SK-N-SH (cell line): ENCODE data around the gene SUPT3H. TPM values are rescaled to one million over a fixed set of nuclear protein-coding genes. Genes with fewer than 3 reads are reported as not detected.
A peak's percentile ranks its signal among the peaks of the same experiment; 100 is the strongest.

Experiments used
- CTCF ChIA-PET: fragments of 300-600, 350-600 bp; formaldehyde crosslinking; extraction: SDS; loops from one replicate; lab custom pipeline; 2021; lab: Yijun Ruan, JAX
- POLR2A ChIA-PET: fragments of 350-600 bp; sonication (Branson Sonifier 250); formaldehyde crosslinking; extraction: SDS; loops from one replicate; lab custom pipeline; 2020; ENCODE audit warnings: antibody characterized with exemption, inconsistent platforms; lab: Yijun Ruan, JAX
- DNase-seq: peaks from one replicate; pipeline ENCODE4 v3.0.0; 2012
- H2AFZ ChIP-seq: fragments of 200-600 bp; sonication (generic); 2 replicates; pipeline ENCODE4 v1.8.1; 2016; ENCODE audit warnings: antibody characterized with exemption, mild to moderate bottlenecking, low read depth
- H3F3A ChIP-seq: fragments of 200-600 bp; sonication (generic); replicated peaks from 2 replicates; pipeline ENCODE3; 2016; ENCODE audit warnings: antibody characterized with exemption, mild to moderate bottlenecking; ENCODE audit not compliant: insufficient read depth
- H3K27ac ChIP-seq, 2 experiments: fragments of 200-500 bp in 1 of 2; fragments of 200-600 bp in 1 of 2; sonication (Bioruptor generic) in 1 of 2; sonication (generic), shearing (Covaris generic) in 1 of 2; 2 replicates each; pipeline versions ENCODE4 v1.5.1 to v1.6.1; 2014 to 2016; ENCODE audit warnings: low read depth in 2 of 2, inconsistent platforms in 1 of 2, low read length in 1 of 2, mild to moderate bottlenecking in 1 of 2, mixed read lengths in 1 of 2
- H3K27me3 ChIP-seq: fragments of 200-600 bp; sonication (generic), shearing (Covaris generic); 2 replicates; pipeline ENCODE4 v1.6.1; 2016; ENCODE audit warnings: mixed run types; ENCODE audit not compliant: insufficient read depth
- H3K36me3 ChIP-seq, 2 experiments: fragments of 200-500 bp in 1 of 2; fragments of 200-600 bp in 1 of 2; sonication (Bioruptor generic) in 1 of 2; sonication (generic) in 1 of 2; replicated peaks in 1 of 2; 2 replicates each; pipeline versions ENCODE3 to v1.5.1; 2014 to 2016; ENCODE audit warnings: low read length in 1 of 2, mild to moderate bottlenecking in 1 of 2; ENCODE audit not compliant: insufficient read depth in 2 of 2, control insufficient read depth in 1 of 2
- H3K4me1 ChIP-seq, 2 experiments: fragments of 200-500 bp in 1 of 2; fragments of 200-600 bp in 1 of 2; sonication (Bioruptor generic) in 1 of 2; sonication (generic), shearing (Covaris generic) in 1 of 2; 2 replicates each; pipeline versions ENCODE4 v1.5.1 to v1.6.1; 2014 to 2016; ENCODE audit warnings: low read depth in 1 of 2, low read length in 1 of 2, mixed run types in 1 of 2; ENCODE audit not compliant: insufficient read depth in 2 of 2, control insufficient read depth in 1 of 2
- H3K4me2 ChIP-seq: fragments of 200-600 bp; sonication (generic), shearing (Covaris generic); 2 replicates; pipeline ENCODE4 v1.6.1; 2017; ENCODE audit warnings: mixed run types
- H3K4me3 ChIP-seq, 2 experiments: fragments of 200-500 bp in 1 of 2; fragments of 200-600 bp in 1 of 2; sonication (Bioruptor generic) in 1 of 2; sonication (generic), shearing (Covaris generic) in 1 of 2; 2 replicates each; pipeline versions ENCODE4 v1.5.1 to v1.8.1; 2014 to 2016; ENCODE audit warnings: low read depth in 2 of 2, inconsistent platforms in 1 of 2, low read length in 1 of 2, mild to moderate bottlenecking in 1 of 2, mixed read lengths in 1 of 2, moderate library complexity in 1 of 2
- H3K79me2 ChIP-seq: fragments of 200-600 bp; sonication (generic); 2 replicates; pipeline ENCODE4 v1.8.1; 2017; ENCODE audit warnings: mild to moderate bottlenecking; ENCODE audit not compliant: insufficient read depth
- H3K9ac ChIP-seq: fragments of 200-600 bp; sonication (generic); 2 replicates; pipeline ENCODE4 v1.6.1; 2017; ENCODE audit warnings: mixed run types
- H3K9me2 ChIP-seq: fragments of 200-600 bp; sonication (generic); 2 replicates; pipeline ENCODE4 v1.6.1; 2017; ENCODE audit warnings: mixed run types
- H3K9me3 ChIP-seq: fragments of 200-600 bp; sonication (generic); 2 replicates; pipeline ENCODE4 v1.6.1; 2017; ENCODE audit warnings: mixed run types, mild to moderate bottlenecking, moderate library complexity
- H4K20me1 ChIP-seq: fragments of 200-600 bp; sonication (generic); 2 replicates; pipeline ENCODE4 v1.6.1; 2017; ENCODE audit warnings: mild to moderate bottlenecking, mixed run types; ENCODE audit not compliant: insufficient read depth
- CHD2 ChIP-seq: fragments of 150-350 bp; IDR thresholded peaks from 2 replicates; pipeline ENCODE4 v1.6.1; 2018; ENCODE audit warnings: low read length; ENCODE audit not compliant: partially characterized antibody
- ELF1 ChIP-seq: IDR thresholded peaks from 2 replicates; pipeline ENCODE4 v1.4.0; 2012
- EP300 ChIP-seq, 2 experiments: IDR thresholded peaks; 2 replicates each; pipeline versions ENCODE4 v1.4.0 to v1.6.1; 2012; ENCODE audit warnings: borderline replicate concordance in 1 of 2, low read depth in 1 of 2, low read length in 1 of 2
- FOSL2 ChIP-seq: IDR thresholded peaks from 2 replicates; pipeline ENCODE4 v1.4.0; 2012; ENCODE audit warnings: low read depth, mild to moderate bottlenecking, moderate library complexity, borderline replicate concordance
- FOXJ3 ChIP-seq: sonication (generic); formaldehyde crosslinking; IDR thresholded peaks from 2 replicates; pipeline ENCODE4 v1.5.1; 2020; ENCODE audit warnings: mild to moderate bottlenecking, missing genetic modification reagents
- GABPA ChIP-seq: IDR thresholded peaks from 2 replicates; pipeline ENCODE4 v1.4.0; 2012; ENCODE audit warnings: low read depth, mild to moderate bottlenecking
- JUND ChIP-seq: IDR thresholded peaks from 2 replicates; pipeline ENCODE4 v1.4.0; 2012
- MEF2A ChIP-seq: IDR thresholded peaks from 2 replicates; pipeline ENCODE4 v1.4.0; 2012; ENCODE audit warnings: low read depth, borderline replicate concordance
- MXI1 ChIP-seq: IDR thresholded peaks from 2 replicates; pipeline ENCODE4 v1.6.1; 2012; ENCODE audit warnings: mild to moderate bottlenecking, low read depth, low read length, improper control_type of control experiment
- NFIC ChIP-seq: IDR thresholded peaks from 2 replicates; pipeline ENCODE4 v1.4.0; 2012; ENCODE audit warnings: borderline replicate concordance
- NRF1 ChIP-seq: IDR thresholded peaks from 2 replicates; pipeline ENCODE4 v1.6.1; 2012; ENCODE audit warnings: low read depth, mild to moderate bottlenecking, low read length
- POLR2AphosphoS5 ChIP-seq: IDR thresholded peaks from 2 replicates; pipeline ENCODE4 v1.6.1; 2012; ENCODE audit warnings: low read depth, low read length
- RAD21 ChIP-seq: IDR thresholded peaks from 2 replicates; pipeline ENCODE4 v1.6.1; 2012; ENCODE audit warnings: mild to moderate bottlenecking, low read length
- RCOR1 ChIP-seq: fragments of 150-350 bp; IDR thresholded peaks from 2 replicates; pipeline ENCODE4 v1.6.1; 2017; ENCODE audit warnings: antibody characterized with exemption, low read length
- RXRA ChIP-seq: IDR thresholded peaks from 2 replicates; pipeline ENCODE4 v1.4.0; 2012; ENCODE audit warnings: low read depth, mild to moderate bottlenecking, borderline replicate concordance
- SIN3A ChIP-seq: IDR thresholded peaks from 2 replicates; pipeline ENCODE4 v1.6.1; 2012; ENCODE audit warnings: low read depth, mild to moderate bottlenecking, low read length, moderate library complexity, borderline replicate concordance
- TCF12 ChIP-seq: IDR thresholded peaks from 2 replicates; pipeline ENCODE4 v1.4.0; 2012
- TEAD4 ChIP-seq: IDR thresholded peaks from 2 replicates; pipeline ENCODE4 v1.4.0; 2012; ENCODE audit warnings: mild to moderate bottlenecking, borderline replicate concordance; ENCODE audit not compliant: insufficient read depth
- WGBS: methylation state at CpG from one replicate; pipeline ENCODE4 v1.1.6; 2017; ENCODE audit warnings: low lambda C conversion rate; 5-methylcytosine and 5-hydroxymethylcytosine counted together
- polyA plus RNA-seq, 3 experiments: library from polyadenylated mRNA; depleted of rRNA; stranded (reverse); fragments of >200 nt; gene quantifications; 2 replicates each; pipeline ENCODE4 v1.2.3, GENCODE V29; 2012
- TF ChIP-seq, protein P1 (sequence below): IDR thresholded peaks from 2 replicates; pipeline ENCODE4; 2012
- TF ChIP-seq, protein P2 (sequence below): fragments of 150-350 bp; IDR thresholded peaks from 2 replicates; pipeline ENCODE4 v1.6.1; 2016; ENCODE audit warnings: mild to moderate bottlenecking, low read depth, low read length
- TF ChIP-seq, protein P3 (sequence below): IDR thresholded peaks from 2 replicates; pipeline ENCODE4 v1.4.0; 2012; ENCODE audit warnings: low read depth, borderline replicate concordance
- TF ChIP-seq, protein P4 (sequence below): fragments of 150-350 bp; IDR thresholded peaks from 2 replicates; pipeline ENCODE4 v1.6.1; 2017; ENCODE audit warnings: antibody characterized with exemption, low read length, low read depth, borderline replicate concordance
- TF ChIP-seq, protein P5 (sequence below): IDR thresholded peaks from 2 replicates; pipeline ENCODE4 v1.4.0; 2012; ENCODE audit warnings: low read depth
- TF ChIP-seq, protein P6 (sequence below): IDR thresholded peaks from 2 replicates; pipeline ENCODE4 v1.4.0; 2012; ENCODE audit warnings: low read depth, borderline replicate concordance

SUPT3H gene
- polyA plus RNA-seq, 1 of the 3 experiments (the other 2 are of a cell fraction), result 10.9 TPM

DNA sequence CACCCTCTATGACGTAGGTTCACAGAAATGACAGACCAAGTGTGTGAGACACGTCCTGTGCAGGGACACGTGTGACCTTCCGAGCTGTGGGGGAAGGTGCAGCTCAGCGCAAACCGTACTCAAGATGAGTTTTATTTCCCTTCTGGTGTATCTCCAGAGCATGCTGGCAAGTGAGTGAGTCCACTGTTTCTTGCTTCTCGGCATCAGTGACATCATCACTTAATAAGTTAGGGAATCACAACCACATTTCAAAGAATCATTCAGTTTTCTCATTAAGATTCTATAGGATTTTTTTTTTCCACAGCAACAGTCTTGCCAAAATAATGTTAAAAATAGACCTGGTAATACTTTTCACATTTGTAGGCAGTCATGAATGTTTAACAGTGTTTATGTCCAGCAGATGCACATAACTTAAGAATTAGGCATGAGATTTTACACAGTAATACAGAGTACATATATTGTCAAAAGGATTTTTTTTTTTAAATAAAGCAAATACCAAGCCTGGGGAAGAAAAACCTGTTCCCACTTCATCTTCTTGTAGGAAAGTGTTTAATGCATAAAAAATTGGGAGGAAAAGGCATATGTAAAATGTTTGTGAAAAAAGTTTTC lies 572.4 kb downstream of the SUPT3H start (continued):
- TF ChIP-seq, protein P1, sequence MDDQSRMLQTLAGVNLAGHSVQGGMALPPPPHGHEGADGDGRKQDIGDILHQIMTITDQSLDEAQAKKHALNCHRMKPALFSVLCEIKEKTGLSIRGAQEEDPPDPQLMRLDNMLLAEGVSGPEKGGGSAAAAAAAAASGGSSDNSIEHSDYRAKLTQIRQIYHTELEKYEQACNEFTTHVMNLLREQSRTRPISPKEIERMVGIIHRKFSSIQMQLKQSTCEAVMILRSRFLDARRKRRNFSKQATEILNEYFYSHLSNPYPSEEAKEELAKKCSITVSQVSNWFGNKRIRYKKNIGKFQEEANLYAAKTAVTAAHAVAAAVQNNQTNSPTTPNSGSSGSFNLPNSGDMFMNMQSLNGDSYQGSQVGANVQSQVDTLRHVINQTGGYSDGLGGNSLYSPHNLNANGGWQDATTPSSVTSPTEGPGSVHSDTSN, result peak; percentile 42; the same call in 1 of the 2 replicates
- TF ChIP-seq MEF2A, result peak; percentile 57; the same call in 1 of the 2 replicates
- no peak for TF ChIP-seq MXI1
- no peak for TF ChIP-seq RAD21
- TF ChIP-seq, protein P2, sequence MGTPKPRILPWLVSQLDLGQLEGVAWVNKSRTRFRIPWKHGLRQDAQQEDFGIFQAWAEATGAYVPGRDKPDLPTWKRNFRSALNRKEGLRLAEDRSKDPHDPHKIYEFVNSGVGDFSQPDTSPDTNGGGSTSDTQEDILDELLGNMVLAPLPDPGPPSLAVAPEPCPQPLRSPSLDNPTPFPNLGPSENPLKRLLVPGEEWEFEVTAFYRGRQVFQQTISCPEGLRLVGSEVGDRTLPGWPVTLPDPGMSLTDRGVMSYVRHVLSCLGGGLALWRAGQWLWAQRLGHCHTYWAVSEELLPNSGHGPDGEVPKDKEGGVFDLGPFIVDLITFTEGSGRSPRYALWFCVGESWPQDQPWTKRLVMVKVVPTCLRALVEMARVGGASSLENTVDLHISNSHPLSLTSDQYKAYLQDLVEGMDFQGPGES, result no peak
- peak; percentile 50; the same call in 1 of the 2 replicates for TF ChIP-seq FOSL2
- TF ChIP-seq NRF1, result no peak
- no peak for TF ChIP-seq FOXJ3
- no peak for TF ChIP-seq SIN3A
- TF ChIP-seq GABPA, result no peak
- TF ChIP-seq CHD2, result no peak
- TF ChIP-seq EP300 (IDR thresholded peaks at IDR 0.05; ENCODE audit: borderline replicate concordance in 1 of 2, low read depth in 1 of 2, low read length in 1 of 2), result peak in 1 of 2 experiments; percentile 44; a peak in 1 of 4 replicates
- no peak for TF ChIP-seq RCOR1
- peak; percentile 67 for TF ChIP-seq TCF12
- no peak for TF ChIP-seq POLR2AphosphoS5
- no peak for TF ChIP-seq ELF1
- TF ChIP-seq, protein P3, sequence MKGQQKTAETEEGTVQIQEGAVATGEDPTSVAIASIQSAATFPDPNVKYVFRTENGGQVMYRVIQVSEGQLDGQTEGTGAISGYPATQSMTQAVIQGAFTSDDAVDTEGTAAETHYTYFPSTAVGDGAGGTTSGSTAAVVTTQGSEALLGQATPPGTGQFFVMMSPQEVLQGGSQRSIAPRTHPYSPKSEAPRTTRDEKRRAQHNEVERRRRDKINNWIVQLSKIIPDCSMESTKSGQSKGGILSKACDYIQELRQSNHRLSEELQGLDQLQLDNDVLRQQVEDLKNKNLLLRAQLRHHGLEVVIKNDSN, result no peak
- TF ChIP-seq, all 33 proteins: peak for 7

DNA sequence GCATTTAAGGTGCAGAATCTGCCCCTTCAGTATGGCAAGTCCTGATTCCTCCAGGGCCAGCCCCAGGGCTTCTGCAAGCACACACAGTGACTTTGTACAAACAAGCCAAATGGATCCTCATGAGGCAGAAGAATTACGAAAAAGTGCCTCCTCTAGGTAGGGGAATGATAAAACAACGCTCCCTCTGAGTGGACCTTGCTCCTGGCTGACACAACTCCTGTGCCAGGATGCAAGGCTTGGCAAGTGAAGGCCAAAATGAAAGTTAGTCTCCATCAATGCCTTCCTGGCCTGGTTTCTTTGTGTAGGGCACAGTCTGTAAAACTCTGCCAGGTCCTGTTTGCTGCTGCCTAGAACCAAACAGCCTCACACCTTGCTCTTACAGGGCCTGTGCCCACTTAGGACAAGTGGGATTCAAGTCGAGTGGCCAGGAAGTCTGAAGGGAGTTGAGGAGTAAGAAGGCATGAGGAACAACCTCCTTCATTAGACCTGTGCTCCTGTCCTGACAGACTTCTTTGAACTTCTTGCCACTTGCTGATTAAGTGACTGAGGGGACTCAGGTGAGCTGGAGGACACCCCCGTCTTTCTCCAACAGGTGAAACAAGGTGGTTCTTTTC lies 573.1 kb downstream of the SUPT3H start:
- TF ChIP-seq RXRA (no peak), NFIC (no peak), TEAD4 (no peak), POLR2AphosphoS5 (no peak), SIN3A (no peak), TCF12 (no peak), MXI1 (no peak), NRF1 (no peak), JUND (no peak), ELF1 (no peak), RCOR1 (no peak), RAD21 (no peak), FOXJ3 (no peak), GABPA (no peak), EP300 (IDR thresholded peaks at IDR 0.05; ENCODE audit: borderline replicate concordance in 1 of 2, low read depth in 1 of 2, low read length in 1 of 2) (no peak)
- TF ChIP-seq, protein P4, sequence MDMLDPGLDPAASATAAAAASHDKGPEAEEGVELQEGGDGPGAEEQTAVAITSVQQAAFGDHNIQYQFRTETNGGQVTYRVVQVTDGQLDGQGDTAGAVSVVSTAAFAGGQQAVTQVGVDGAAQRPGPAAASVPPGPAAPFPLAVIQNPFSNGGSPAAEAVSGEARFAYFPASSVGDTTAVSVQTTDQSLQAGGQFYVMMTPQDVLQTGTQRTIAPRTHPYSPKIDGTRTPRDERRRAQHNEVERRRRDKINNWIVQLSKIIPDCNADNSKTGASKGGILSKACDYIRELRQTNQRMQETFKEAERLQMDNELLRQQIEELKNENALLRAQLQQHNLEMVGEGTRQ, result no peak
- TF ChIP-seq, protein P5, sequence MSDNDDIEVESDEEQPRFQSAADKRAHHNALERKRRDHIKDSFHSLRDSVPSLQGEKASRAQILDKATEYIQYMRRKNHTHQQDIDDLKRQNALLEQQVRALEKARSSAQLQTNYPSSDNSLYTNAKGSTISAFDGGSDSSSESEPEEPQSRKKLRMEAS, result no peak
- TF ChIP-seq, protein P6, sequence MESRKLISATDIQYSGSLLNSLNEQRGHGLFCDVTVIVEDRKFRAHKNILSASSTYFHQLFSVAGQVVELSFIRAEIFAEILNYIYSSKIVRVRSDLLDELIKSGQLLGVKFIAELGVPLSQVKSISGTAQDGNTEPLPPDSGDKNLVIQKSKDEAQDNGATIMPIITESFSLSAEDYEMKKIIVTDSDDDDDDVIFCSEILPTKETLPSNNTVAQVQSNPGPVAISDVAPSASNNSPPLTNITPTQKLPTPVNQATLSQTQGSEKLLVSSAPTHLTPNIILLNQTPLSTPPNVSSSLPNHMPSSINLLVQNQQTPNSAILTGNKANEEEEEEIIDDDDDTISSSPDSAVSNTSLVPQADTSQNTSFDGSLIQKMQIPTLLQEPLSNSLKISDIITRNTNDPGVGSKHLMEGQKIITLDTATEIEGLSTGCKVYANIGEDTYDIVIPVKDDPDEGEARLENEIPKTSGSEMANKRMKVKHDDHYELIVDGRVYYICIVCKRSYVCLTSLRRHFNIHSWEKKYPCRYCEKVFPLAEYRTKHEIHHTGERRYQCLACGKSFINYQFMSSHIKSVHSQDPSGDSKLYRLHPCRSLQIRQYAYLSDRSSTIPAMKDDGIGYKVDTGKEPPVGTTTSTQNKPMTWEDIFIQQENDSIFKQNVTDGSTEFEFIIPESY, result no peak
- no peaks in the 10 kb centered on the region for H4K20me1 ChIP-seq
- DNase-seq, result no peak
- H3K27me3 ChIP-seq, result no peaks in the 10 kb centered on the region
- no peak overlapping the region for H3K4me3 ChIP-seq
- no peak overlapping the region for H3K9ac ChIP-seq
- no peaks in the 10 kb centered on the region for H3K79me2 ChIP-seq
- WGBS, result 81% methylated on average over 4 of the region's 4 CpGs
- ChIA-PET CTCF (no interaction called here), POLR2A (no interaction called here)
- peaks cover 7 to 21% of the 10 kb centered on the region in 2 experiments; a peak in 2 of 4 replicates for H3K4me1 ChIP-seq
- no peak overlapping the region for H2AFZ ChIP-seq
- H3K4me2 ChIP-seq, result peak overlapping the region; percentile 42
- peaks cover 3% of the 10 kb centered on the region for H3F3A ChIP-seq
- peak overlapping the region in 1 of 2 experiments; percentile 27; a peak in 2 of 4 replicates for H3K27ac ChIP-seq
- H3K9me2 ChIP-seq, result no peaks in the 10 kb centered on the region
- H3K9me3 ChIP-seq, result no peaks in the 10 kb centered on the region
- H3K36me3 ChIP-seq, result no peaks in the 10 kb centered on the region
